Endothelial cell of umbilical vein (primary cell): Measurements from ENCODE around the gene EIF3K.

Source experiments
- EZH2 ChIP-seq: IDR thresholded peaks from 2 replicates; pipeline ENCODE4 v1.6.1; 2012; ENCODE audit warnings: borderline replicate concordance, low read depth, mild to moderate bottlenecking, moderate library complexity, low read length, inconsistent platforms; ENCODE audit not compliant: severe bottlenecking
- FOS ChIP-seq: IDR thresholded peaks from 2 replicates; pipeline ENCODE4 v1.6.1; 2011; ENCODE audit warnings: mild to moderate bottlenecking, low read length, moderate library complexity, borderline replicate concordance; ENCODE audit not compliant: insufficient read depth
- POLR2A ChIP-seq: IDR thresholded peaks from 2 replicates; pipeline ENCODE4 v1.6.1; 2012; ENCODE audit warnings: low read depth, mild to moderate bottlenecking, control low read depth, low read length
- TF ChIP-seq, protein P1 (sequence below), 2 donors: IDR thresholded peaks; 1 replicate in 1 of 2; 2 replicates in 1 of 2; pipeline ENCODE4 v1.5.1; 2011; ENCODE audit warnings: low read length in 2 of 2, mild to moderate bottlenecking in 2 of 2, moderate library complexity in 2 of 2, control low read depth in 1 of 2, inconsistent platforms in 1 of 2, low read depth in 1 of 2; ENCODE audit not compliant: insufficient read depth in 1 of 2; ENCODE audit errors: extremely low read depth in 1 of 2
- TF ChIP-seq, protein P2 (sequence below): IDR thresholded peaks from 2 replicates; pipeline ENCODE4 v1.6.1; 2011; ENCODE audit not compliant: insufficient read depth, insufficient read length

DNA sequence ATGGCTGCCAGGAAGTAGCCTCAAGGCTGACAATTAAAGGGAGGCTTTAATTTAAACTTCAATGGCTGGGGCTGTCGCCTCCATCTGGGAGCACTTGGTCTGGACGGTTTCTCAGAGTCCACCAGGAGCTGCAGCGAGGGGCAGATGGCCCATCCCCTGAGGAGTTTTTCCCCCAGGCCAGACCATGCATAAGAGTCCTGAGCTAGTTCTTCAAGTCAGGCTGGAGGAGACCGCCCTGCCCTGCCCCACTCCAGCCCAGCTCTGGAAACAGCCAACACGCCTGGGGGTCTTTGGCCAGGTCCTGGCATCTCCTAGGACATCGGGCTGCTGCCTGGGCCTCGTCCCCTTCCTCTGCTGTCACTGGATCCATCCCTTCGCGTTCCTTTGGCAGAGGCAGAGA lies 23.2 kb downstream of the EIF3K start:
- TF ChIP-seq, protein P1, sequence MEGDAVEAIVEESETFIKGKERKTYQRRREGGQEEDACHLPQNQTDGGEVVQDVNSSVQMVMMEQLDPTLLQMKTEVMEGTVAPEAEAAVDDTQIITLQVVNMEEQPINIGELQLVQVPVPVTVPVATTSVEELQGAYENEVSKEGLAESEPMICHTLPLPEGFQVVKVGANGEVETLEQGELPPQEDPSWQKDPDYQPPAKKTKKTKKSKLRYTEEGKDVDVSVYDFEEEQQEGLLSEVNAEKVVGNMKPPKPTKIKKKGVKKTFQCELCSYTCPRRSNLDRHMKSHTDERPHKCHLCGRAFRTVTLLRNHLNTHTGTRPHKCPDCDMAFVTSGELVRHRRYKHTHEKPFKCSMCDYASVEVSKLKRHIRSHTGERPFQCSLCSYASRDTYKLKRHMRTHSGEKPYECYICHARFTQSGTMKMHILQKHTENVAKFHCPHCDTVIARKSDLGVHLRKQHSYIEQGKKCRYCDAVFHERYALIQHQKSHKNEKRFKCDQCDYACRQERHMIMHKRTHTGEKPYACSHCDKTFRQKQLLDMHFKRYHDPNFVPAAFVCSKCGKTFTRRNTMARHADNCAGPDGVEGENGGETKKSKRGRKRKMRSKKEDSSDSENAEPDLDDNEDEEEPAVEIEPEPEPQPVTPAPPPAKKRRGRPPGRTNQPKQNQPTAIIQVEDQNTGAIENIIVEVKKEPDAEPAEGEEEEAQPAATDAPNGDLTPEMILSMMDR (IDR thresholded peaks at IDR 0.05; ENCODE audit: extremely low read depth in 1 of 2, insufficient read depth in 1 of 2, low read depth in 1 of 2, low read length in 2 of 2): no peak
- TF ChIP-seq EZH2 (no peak), FOS (no peak), POLR2A (no peak)
- TF ChIP-seq, protein P2, sequence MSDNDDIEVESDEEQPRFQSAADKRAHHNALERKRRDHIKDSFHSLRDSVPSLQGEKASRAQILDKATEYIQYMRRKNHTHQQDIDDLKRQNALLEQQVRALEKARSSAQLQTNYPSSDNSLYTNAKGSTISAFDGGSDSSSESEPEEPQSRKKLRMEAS: no peak
